Stimulated activated CD8-positive, alpha-beta memory T cell treated with anti-CD3 and anti-CD28 coated beads, Interleukin-12 subunit alpha, Interleukin-12 subunit beta, amount 100 ng/mL, for 24 hours (primary cell): Measurements from ENCODE around the gene RELL2.
"Not testable (repeated sequence)": the region's sequence is repeated elsewhere in the genome, so short reads cannot be mapped to it uniquely, and the experiment has no call there.

Experiments
- DNase-seq: peaks from one replicate; pipeline ENCODE4 v3.0.0-alpha.2; 2020; ENCODE audit errors: extremely low read depth

RELL2 gene, protein sequence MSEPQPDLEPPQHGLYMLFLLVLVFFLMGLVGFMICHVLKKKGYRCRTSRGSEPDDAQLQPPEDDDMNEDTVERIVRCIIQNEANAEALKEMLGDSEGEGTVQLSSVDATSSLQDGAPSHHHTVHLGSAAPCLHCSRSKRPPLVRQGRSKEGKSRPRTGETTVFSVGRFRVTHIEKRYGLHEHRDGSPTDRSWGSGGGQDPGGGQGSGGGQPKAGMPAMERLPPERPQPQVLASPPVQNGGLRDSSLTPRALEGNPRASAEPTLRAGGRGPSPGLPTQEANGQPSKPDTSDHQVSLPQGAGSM

DNA sequence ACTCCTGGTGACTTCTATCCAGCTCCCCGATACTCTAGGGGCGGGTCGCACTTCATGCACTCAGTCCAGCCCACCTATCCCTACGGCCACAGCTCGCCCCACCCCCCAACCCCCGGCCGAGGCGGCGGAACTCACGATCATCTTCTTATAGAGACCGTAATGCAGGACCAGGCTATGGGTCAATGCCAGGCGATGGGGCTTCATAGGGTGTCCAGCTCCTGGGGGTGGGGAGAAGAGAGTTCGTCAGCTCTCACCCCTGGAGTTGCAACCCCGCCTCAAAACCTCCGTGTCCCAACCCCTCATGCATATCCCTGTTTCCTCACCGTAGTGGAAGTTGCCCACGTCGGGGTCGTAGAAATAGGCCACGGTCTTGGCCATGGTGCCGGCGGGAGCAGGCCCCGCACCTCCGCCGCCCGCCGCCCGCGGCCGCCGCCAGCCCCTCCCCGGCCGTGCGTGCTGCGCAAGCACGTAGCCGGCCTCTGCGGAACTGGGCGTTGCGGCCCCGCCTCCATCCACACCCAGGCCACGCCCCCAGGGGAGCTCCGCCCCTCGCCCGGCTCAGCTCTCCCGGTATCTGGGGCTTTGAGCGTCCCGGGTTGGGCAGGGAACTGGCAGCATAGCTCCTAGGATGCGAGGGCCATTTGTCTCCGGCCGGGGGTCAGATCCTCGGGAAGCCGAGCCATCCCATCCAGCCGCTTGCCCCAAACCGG lies at the start of gene RELL2, which contains the start of gene HDAC3:
Gene RELL2, plus strand, starts transcription at position 585 of the 710 bp plus-strand sequence. CDS start 1,229 bp downstream, outside the sequence.
Gene HDAC3, minus strand, starts transcription at position 437 of the 710 bp plus-strand sequence. Its CDS starts 59 bp downstream, at position 378.
- peak; percentile 80 for DNase-seq

DNA sequence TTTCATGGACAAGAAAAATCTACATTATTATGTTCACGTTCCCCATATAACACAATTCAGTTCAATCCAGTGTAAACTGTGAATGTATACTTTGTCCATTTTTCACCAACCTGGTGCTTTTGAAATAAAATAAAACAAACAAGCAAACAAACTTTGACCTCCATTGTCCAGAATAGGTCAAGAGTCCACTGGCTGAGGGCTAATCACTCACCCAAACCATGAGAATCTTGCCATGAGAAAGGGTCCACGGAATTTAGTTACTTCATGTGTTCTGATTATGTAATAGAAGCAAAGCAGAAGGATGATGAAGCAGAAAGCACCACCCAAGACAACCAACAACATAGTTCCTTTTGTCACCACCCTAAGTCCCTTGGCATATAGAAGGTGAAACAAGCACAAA lies 46.7 kb upstream of the RELL2 start:
- DNase-seq = no peak

- no peak for DNase-seq
Measured at GRCh38 chr5:141596867-141597266, 39.9 kb upstream of the RELL2 start.

DNA sequence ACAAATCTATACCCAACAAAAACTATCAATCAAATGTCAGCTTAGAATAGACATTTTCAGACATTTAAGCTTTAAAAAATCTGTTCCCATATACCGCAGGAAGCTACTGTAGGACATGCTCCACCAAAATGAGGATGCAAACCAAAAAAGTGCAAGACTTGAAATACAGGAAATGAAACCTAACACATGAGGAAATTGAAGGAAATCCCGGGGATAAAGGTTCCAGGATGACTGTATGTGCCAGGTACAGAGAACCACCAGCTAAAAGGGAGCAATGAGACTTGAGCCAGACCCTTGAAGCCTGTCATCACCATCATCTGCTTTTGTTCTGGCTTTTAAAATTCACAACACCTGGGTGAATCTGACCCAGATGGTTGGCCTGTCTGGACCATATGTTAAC lies 39.4 kb upstream of the RELL2 start:
- no peak for DNase-seq

- no peak for DNase-seq
Measured at GRCh38 chr5:141597814-141598213, 39.0 kb upstream of the RELL2 start.

DNA sequence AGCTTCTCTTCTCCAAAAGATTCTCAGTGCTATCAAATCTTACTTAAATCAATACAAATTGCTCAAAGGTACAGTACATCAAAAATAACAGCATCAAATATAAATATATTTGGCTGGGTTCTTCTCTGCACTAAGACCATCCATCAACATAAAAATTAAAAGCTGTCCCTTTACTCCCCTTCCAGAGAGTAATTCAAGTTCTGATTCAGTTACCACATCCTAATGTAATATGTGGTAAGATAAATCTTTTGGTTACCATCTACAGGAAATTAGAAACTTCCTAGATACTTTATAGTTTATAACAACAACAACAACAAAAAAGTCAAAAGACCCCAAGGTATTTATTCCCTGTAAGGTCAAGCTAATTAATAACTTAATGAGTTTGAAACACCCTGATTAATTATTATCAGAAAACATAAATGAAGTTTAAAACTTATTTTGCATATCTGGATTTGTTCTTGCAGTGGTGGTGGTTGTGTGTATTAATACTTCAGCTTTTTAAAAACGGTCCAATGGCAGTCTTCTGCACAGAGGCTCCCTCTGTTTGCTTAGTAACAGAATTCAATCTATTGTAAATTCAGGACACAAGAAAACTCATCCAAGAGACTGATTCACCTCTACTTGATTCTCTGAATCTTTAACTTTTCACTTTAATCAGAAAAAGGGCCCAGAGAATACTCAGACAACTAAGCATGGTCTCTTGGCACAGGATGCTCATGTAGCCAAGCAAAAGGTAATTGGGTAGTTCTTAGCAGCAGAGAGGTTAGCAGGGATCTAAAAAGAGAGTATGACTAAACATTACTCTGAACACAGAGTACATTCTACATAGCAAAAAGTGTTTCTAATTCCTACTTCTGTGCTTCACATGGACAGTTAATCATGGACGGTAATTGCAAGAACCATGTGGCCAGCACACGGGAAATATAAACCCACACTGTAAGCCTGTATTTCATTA lies 38.1 kb upstream of the RELL2 start:
- no peak for DNase-seq

DNA sequence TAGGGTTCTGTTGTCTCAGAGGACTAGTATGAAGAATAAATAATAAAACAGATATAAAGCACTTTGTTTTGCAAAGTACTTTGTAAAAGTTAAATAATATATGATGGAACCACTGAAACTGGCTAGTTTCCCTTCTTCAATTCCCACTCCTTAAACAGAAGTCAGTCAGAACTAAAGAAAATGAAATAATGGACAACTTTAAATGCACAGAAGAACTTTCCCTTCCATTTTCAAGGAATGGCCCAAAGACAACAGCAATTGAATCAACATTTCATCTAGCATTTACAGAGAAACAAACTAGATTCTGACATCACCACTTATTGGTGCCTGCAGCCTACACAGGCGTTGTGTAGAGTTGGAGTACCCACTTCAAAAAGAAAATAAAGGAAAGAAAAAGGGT lies 34.2 kb upstream of the RELL2 start:
- no peak for DNase-seq

GRCh38 chr5:141603923-141604717 lies 32.7 kb upstream of the RELL2 start:
- DNase-seq = no peak

GRCh38 chr5:141605523-141606277 lies 31.1 kb upstream of the RELL2 start:
- DNase-seq = peak; percentile 35

DNA sequence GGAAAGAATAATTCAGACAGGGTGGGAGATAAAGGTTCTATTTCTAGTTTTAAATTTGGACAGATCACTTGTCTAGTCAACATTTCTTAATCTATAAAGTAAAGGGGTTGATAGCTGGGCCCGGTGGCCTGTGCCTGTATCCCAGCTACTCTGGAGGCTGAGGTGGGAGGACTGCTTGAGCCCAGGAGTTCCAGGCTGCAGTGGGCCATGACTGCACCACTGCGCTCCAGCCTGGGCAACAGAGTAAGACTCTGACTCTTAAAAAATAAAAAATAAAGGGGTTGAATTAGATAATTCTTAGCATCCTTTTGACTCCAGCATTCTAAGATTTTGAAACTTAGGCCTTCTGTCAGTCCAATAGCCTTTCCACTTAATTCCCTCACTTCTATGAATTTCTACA lies 28.8 kb upstream of the RELL2 start:
- no peak for DNase-seq

GRCh38 chr5:141608557-141608956 lies 28.2 kb upstream of the RELL2 start:
- DNase-seq = no peak

GRCh38 chr5:141609044-141609443 lies 27.8 kb upstream of the RELL2 start:
- DNase-seq = no peak

- not testable (repeated sequence) for DNase-seq
Measured at GRCh38 chr5:141609921-141610320, 26.9 kb upstream of the RELL2 start.

DNA sequence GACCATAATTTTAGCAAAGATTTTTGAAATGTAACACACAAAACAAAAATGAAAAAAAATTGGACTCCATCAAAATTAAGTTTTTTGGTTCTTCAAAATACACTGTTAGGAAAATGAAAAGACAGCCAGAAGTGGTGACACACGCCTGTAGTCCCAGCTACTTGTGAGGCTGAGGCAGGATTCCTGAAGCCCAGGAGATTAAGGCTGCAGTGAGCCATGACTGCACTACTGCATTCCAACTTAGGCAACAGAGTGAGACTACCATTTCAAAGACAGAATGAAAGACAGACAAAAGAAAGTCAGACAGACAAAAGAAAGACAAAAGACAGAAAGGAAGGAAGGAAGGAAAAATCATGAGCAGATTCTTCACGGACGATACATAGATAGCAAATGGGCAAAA lies 25.5 kb upstream of the RELL2 start:
- no peak for DNase-seq

DNA sequence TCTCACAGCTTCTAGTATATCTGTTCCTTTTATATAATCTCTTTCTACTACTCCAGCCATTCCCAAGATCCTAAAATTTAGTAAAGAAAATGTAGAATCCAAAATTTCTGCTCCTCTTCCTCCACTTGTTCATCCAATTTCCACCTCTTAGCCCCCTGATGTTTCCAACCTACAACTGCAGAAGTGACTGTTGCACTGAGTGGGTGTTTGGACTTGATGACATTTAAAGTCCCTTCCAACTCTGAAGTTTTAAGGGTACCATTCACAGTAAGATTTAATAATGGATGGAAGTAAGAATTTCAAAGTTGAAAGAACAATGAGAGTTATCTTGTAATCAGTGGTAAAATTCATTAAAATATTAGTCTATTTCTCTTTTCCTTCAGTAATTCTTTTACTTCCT lies 23.5 kb upstream of the RELL2 start:
- DNase-seq = no peak

GRCh38 chr5:141615991-141616720 lies 20.6 kb upstream of the RELL2 start:
- DNase-seq = no peak

- no peak for DNase-seq
Measured at GRCh38 chr5:141617128-141617527, 19.7 kb upstream of the RELL2 start.

DNA sequence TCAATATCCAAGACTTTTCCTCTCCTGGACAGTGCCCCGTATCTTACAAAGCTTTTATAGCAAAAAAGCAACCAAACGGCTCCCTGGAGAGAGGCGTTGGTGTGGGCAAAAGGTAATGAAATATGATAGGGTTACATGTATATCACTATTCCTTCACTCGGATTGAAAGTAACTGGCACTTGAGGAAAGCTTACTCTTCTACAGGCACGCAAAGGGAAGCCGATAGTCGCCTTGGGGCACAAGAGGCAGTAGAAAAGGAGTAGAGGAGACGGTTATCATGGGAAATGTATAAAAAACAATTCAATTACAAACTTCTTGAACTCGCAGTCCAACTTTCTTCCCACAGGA lies 19.1 kb upstream of the RELL2 start:
- no peak for DNase-seq

- DNase-seq = no peak
Measured at GRCh38 chr5:141618030-141618803, 18.6 kb upstream of the RELL2 start.
